ENCODE measurements around the gene SH2B2.
A peak's percentile ranks its signal among the peaks of the same experiment; 100 is the strongest.

SH2B2 gene

GRCh38 chr7:102266541-102266940 lies 20.1 kb upstream of the SH2B2 start:
- no peak for DNase-seq (ENCODE audit: low spot score)

DNA sequence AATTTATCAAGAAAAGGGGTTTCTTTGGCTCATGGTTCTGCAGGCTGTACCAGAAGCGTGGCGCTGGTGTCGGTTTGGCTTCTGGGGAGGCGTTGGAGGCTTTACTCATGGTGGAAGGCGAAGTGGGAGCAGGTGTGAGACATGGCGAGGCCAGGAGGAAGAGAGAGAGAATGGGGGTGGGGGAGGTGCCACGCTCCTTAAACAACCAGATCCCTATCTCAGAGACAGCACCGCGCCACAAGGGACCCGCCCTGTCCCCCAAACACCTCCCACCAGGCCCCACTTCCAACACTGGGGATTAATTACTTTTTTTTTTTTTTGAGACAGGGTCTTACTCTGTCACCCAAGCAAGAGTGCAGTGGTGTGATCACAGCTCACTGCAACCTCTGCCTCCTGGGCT lies 18.0 kb upstream of the SH2B2 start:
- no peak for DNase-seq (ENCODE audit: low spot score)

- no peak for DNase-seq (ENCODE audit: low spot score)
These were observed 16.3 kb upstream of the SH2B2 start for GRCh38 chr7:102270178-102270887.

- no peak for DNase-seq (ENCODE audit: low spot score)
These were observed 15.4 kb upstream of the SH2B2 start for GRCh38 chr7:102271158-102271798.

DNA sequence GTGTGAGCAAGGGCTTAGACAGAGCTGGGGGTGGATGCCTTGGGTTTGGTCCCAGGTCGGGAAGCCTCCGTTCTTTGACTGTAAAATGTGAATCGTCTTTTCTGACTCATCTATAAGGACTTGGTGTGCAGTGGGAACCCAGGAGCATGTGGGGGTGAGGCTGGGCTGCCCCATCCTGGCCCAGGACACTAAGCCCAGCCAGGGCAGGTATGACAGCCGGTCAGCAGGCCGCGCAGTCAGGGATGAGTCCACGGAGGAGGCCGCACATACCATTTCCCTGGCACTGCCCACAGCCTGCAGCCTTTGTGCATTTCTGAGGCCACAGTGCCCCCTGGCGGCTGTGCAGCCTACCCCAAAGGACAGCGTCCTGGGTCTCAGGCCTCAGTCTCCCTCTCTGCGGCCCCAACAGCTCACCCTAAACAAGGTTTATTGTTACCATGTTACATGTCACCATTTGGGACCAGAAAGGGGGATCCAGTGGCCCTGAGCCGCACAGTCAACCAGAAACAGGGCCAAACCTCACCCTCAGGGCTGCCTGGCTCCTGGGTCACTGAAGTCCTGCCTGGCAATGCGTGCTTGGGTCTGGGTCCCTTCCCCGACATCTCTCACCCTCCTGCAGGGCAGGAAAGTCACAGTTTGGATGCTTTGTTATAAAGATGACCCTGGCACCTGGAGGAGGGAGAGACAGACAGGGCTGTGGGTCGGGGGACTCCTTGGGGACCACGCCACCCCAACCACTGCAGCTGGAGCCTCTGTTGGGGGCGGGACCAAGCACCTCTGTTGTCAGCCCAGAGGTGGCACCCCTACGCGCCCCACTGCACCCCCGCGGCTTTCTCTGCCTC lies 14.4 kb upstream of the SH2B2 start:
- peak; percentile 72 for DNase-seq (ENCODE audit: low spot score)

DNA sequence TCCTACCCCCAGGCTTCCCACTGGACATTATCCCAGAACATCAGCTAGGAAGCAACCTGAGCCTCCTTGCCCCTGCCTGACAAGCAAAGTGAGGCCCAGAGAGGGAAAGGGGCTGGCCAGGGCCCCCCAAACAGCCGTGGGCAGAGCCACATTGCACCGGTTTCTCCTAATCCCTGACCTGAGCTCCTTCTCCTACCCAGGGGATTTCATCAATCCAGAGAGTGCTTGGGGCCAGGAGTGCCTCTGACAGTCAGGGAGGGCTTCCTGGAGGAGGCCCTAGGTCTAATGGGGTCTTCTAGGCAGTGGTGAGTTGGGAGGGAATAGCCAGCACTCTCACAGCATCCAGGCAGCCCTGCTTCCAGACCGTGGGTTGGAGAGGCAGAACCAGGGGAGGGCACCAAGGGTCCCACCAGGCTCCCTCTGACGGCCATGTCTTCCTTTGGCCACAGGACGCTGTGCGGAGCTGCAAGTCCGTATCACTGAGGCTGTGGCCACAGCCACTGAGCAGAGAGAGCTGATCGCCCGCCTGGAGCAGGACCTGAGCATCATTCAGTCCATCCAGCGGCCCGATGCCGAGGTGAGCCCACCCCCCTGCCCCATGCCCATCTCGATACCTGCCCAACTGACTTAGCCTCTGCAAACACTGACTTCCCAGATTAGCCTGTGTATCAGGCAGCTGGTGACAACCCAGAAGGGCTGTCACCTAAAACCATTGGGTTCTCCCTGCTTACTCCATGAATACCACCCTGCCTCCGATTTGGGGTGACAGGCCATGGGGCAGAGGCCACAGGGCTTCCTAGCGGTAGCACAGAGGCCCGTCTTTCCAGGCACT lies 13.5 kb upstream of the SH2B2 start:
- no peak for DNase-seq (ENCODE audit: low spot score)

DNA sequence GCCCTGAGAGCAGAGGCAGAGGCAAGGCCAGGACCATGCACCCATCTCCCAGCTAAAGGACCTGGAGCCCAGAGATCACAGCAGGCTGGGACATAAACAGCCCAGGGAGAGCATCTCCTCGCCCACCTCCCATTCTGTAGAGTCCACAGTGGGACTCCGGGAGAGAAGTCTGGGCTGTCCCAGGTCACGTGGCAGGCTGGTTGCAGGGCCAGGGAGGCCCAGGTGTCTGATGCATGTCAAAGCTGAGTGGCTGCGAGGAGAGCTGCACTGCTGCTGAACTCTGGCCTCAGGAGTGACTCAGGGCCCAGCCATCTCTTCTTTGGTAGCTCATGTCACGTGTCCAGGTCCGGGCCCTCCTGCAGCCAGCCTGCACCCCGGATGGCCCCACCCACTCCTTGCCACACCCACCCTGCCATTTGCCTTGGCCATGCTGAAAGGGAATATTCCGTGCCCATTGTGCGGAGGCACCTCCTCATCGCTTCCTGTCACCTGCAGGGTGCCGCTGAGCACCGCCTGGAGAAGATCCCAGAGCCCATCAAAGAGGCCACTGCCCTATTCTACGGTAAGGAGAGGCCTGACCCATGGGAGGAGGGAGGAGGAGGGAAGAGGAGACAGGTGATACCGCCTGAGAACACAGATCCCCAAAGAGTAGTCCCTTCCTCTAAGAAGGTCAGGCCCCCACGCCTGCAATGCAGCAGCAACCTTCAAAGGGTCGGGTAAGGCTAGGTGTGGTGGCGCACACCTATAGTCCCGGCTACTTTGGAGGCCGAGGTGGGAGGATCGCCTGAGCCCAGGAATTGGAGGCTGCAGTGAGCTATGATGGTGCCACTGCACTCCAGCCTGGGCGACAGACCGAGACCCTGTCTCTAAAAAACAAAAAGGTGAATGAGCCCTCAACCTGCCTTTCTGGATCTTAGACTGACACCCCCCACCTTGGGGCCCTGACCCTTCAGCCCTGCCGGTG lies 12.6 kb upstream of the SH2B2 start:
- no peak for DNase-seq (ENCODE audit: low spot score)

GRCh38 chr7:102275123-102275703 lies 11.5 kb upstream of the SH2B2 start:
- no peak for DNase-seq (ENCODE audit: low spot score)

DNA sequence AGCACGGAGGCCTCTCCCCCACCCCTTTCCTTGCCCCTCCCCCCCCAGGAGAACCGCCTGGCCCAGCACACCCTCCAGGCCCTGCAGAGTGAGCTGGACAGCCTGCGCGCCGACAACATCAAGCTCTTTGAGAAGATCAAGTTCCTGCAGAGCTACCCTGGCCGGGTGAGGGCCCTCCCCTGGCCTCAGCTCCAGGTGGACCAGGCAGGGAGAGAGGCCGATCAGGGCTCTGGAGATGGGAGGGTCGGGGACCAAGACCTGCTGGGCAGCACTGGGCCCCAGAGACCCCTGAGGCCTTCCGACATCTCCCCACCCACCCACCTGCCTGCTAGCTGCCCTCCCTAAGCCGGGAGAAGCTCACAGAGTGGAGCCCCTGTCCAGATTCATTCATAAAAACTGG lies 8.8 kb upstream of the SH2B2 start:
- no peak for DNase-seq (ENCODE audit: low spot score)

GRCh38 chr7:102279537-102280400 lies 6.9 kb upstream of the SH2B2 start:
- peak; percentile 47 for DNase-seq (ENCODE audit: low spot score)

- no peak for DNase-seq (ENCODE audit: low spot score)
These were observed 6.1 kb upstream of the SH2B2 start for GRCh38 chr7:102280521-102280920.

DNA sequence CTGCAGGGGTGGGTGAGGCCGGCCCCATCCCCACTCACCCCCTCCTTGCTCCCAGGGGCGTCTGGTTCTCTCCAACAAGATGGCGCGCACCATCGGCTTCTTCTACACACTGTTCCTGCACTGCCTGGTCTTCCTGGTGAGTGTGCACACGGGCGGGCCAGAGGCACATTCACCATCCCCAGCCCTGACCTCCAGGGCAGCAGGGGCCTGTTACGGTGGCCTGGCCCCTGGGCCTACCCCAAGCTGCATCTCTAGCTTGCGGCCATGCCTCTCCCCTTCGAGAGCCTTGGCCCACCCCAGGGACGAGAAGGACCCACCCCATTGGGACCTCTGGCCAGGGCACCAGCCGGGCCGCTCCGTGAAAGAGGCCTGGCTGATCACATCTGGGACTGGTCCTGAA lies 4.9 kb upstream of the SH2B2 start:
- DNase-seq (ENCODE audit: low spot score), result no peak

GRCh38 chr7:102282465-102283362 lies 4.0 kb upstream of the SH2B2 start:
- no peak for DNase-seq (ENCODE audit: low spot score)

- no peak for DNase-seq (ENCODE audit: low spot score)
These were observed 3.0 kb upstream of the SH2B2 start for GRCh38 chr7:102283477-102284189.

DNA sequence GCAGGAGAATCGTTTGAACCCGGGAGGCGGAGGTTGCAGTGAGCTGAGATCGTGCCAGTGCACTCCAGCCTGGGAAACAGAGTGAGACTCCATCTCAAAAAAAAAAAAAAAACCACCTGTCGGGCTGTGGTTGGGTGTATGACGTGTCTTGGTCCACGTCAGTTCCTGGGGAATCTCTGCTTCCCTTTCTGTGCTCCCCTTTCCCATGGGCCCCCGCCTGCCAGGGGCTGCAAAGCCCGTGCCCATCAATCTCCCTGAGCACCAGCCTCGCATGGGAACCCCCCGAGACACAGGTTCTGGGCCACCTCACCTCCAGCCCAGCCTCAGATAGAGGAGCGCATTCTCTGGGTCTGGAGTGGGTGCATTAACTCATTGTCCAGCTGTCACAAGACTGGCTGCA lies 2.3 kb upstream of the SH2B2 start:
- DNase-seq (ENCODE audit: low spot score), result no peak

DNA sequence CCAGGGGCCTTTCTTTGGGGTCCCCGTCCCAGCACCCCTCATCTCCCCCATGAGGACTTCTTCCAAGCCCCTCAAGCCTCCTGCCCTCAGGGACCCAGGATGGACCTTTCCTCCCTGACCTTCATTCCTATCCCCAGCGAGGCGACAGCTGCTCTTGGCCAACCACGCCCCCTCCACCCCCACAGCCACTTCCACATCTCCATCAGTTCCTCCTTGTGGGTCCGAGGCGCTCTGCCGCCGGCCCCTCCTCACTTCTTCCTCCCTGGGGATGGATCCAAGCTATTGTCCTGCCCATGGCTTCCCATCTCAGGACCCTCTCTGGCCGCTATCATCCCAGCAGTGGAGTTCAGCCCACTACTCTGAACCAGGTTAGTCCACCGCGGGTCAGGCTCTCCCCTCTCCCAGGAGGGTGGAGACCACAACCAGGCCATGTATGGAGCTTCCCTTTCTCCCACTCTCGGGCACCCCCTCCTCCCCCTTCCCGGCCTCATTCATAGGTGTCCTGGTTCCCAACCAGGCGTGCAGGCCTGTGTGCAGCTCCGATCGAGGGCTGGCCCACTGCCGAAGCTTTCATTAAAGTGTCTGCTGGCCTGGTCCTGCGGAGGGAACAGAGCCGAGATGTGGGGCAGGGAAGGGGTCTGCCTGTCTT lies 1.7 kb upstream of the SH2B2 start:
- no peak for DNase-seq (ENCODE audit: low spot score)

GRCh38 chr7:102285540-102286236 lies 980 bp upstream of the SH2B2 start:
- no peak for DNase-seq (ENCODE audit: low spot score)
